WTC11 (cell line): ENCODE data around the gene RBBP7. TPM values are rescaled to one million over a fixed set of nuclear protein-coding genes. Genes with fewer than 3 reads are reported as not detected.
A peak's percentile ranks its signal among the peaks of the same experiment; 100 is the strongest.

Experiments used
- ATAC-seq: fragments of 200-7000 bp; cut with Tn5 transposase; 2 replicates; pipeline ENCODE4 v1.10.0; 2021; ENCODE audit warnings: mild to moderate bottlenecking, moderate library complexity
- Bru-seq: library from RNA; stranded (reverse); fragments of 400-500 nt; gene quantifications from one replicate; lab custom pipeline; 2021; lab: Mats Ljungman, UMichigan
- CTCF ChIA-PET: fragments of 300-600 bp; sonication (Branson Sonifier 250); formaldehyde crosslinking; loops from one replicate; lab custom pipeline; 2021; ENCODE audit warnings: antibody characterized with exemption; lab: Charles Lee
- POLR2A ChIA-PET: fragments of 350-600 bp; sonication (Branson Sonifier 250); formaldehyde crosslinking; loops from one replicate; lab custom pipeline; 2021; ENCODE audit warnings: antibody characterized with exemption; lab: Charles Lee
- DNase-seq: peaks from one replicate; pipeline ENCODE4 v3.0.0; 2021; ENCODE audit warnings: low spot score
- H3K27ac Mint-ChIP-seq: 2 replicates; pipeline ENCODE4 v1.8.0; 2021; ENCODE audit warnings: mixed read lengths
- H3K27me3 Mint-ChIP-seq: 2 replicates; pipeline ENCODE4 v1.8.0; 2021; ENCODE audit warnings: low read depth, mild to moderate bottlenecking, moderate library complexity, mixed read lengths
- H3K36me3 Mint-ChIP-seq: 2 replicates; pipeline ENCODE4 v1.8.0; 2021; ENCODE audit warnings: mixed read lengths
- H3K4me1 Mint-ChIP-seq: 2 replicates; pipeline ENCODE4 v1.8.0; 2022; ENCODE audit warnings: mixed read lengths
- H3K4me3 Mint-ChIP-seq: 2 replicates; pipeline ENCODE4 v1.8.0; 2021; ENCODE audit warnings: mild to moderate bottlenecking, moderate library complexity, mixed read lengths
- H3K9me3 Mint-ChIP-seq: 2 replicates; pipeline ENCODE4 v1.8.0; 2021; ENCODE audit warnings: mixed read lengths
- EMX1 ChIP-seq: fragments of 250-450 bp; sonication (Bioruptor Pico); IDR thresholded peaks from 2 replicates; pipeline ENCODE4 v1.8.0; 2021; ENCODE audit warnings: mild to moderate bottlenecking
- GRHL2 ChIP-seq: fragments of 250-450 bp; sonication (Bioruptor Pico); IDR thresholded peaks from 2 replicates; pipeline ENCODE4 v1.8.0; 2022; ENCODE audit warnings: mild to moderate bottlenecking, moderate library complexity; ENCODE audit not compliant: insufficient replicate concordance, severe bottlenecking
- GTF2I ChIP-seq: fragments of 250-450 bp; sonication (Bioruptor Pico); conservative IDR thresholded peaks from 2 replicates; pipeline ENCODE4 v1.4.0; 2021; ENCODE audit warnings: mild to moderate bottlenecking
- MXD4 ChIP-seq: fragments of 250-450 bp; sonication (Bioruptor Pico); IDR thresholded peaks from 2 replicates; pipeline ENCODE4 v1.8.0; 2021; ENCODE audit warnings: mild to moderate bottlenecking, moderate library complexity, borderline replicate concordance
- MYBL2 ChIP-seq: sonication (generic); formaldehyde crosslinking; IDR thresholded peaks from 2 replicates; pipeline ENCODE4 v1.8.1; 2023; ENCODE audit warnings: mild to moderate bottlenecking, moderate library complexity, missing genetic modification reagents
- NFE2L1 ChIP-seq: sonication (generic); formaldehyde crosslinking; IDR thresholded peaks from 2 replicates; pipeline ENCODE4 v1.8.1; 2023; ENCODE audit warnings: missing genetic modification reagents
- NFYB ChIP-seq: sonication (generic); formaldehyde crosslinking; conservative IDR thresholded peaks from 2 replicates; pipeline ENCODE4 v1.8.0; 2022; ENCODE audit warnings: low read depth, missing genetic modification reagents
- NR1H2 ChIP-seq: sonication (generic); formaldehyde crosslinking; IDR thresholded peaks from 2 replicates; pipeline ENCODE4 v1.9.0; 2021; ENCODE audit warnings: mild to moderate bottlenecking, moderate library complexity, missing genetic modification reagents
- PRRX2 ChIP-seq: fragments of 250-450 bp; sonication (Bioruptor Pico); IDR thresholded peaks from 2 replicates; pipeline ENCODE4 v1.8.0; 2021; ENCODE audit warnings: mild to moderate bottlenecking
- RELA ChIP-seq: sonication (generic); formaldehyde crosslinking; IDR thresholded peaks from 2 replicates; pipeline ENCODE4 v1.8.1; 2022; ENCODE audit warnings: missing genetic modification reagents, mild to moderate bottlenecking, borderline replicate concordance
- RORB ChIP-seq: fragments of 250-450 bp; sonication (Bioruptor Pico); IDR thresholded peaks from 2 replicates; pipeline ENCODE4 v1.9.0; 2021; ENCODE audit warnings: mild to moderate bottlenecking
- SOX15 ChIP-seq: fragments of 250-450 bp; sonication (Bioruptor Pico); IDR thresholded peaks from 2 replicates; pipeline ENCODE4 v1.9.0; 2021; ENCODE audit warnings: mild to moderate bottlenecking
- SP1 ChIP-seq: sonication (generic); formaldehyde crosslinking; conservative IDR thresholded peaks from 2 replicates; pipeline ENCODE4 v1.8.1; 2022; ENCODE audit warnings: missing genetic modification reagents
- ZNF219 ChIP-seq: sonication (generic); formaldehyde crosslinking; IDR thresholded peaks from 2 replicates; pipeline ENCODE4 v1.8.0; 2023; ENCODE audit warnings: missing genetic modification reagents, mild to moderate bottlenecking, borderline replicate concordance
- ZNF317 ChIP-seq: sonication (generic); formaldehyde crosslinking; IDR thresholded peaks from 2 replicates; pipeline ENCODE4 v1.8.1; 2023; ENCODE audit warnings: low read depth, mild to moderate bottlenecking, moderate library complexity, missing genetic modification reagents, borderline replicate concordance
- ZNF671 ChIP-seq: fragments of 250-450 bp; sonication (Bioruptor Pico); IDR thresholded peaks from 2 replicates; pipeline ENCODE4 v1.8.0; 2021; ENCODE audit warnings: mild to moderate bottlenecking
- long read RNA-seq, 3 experiments: library from RNA in 1 of 3; library from capped mRNA in 1 of 3; library from polyadenylated mRNA in 1 of 3; unstranded in 2 of 3; stranded (forward) in 1 of 3; transcript quantifications; one replicate each; pipeline ENCODE4 v2.0.0, GENCODE V29; 2021
- total RNA-seq: library from RNA; stranded (reverse); gene quantifications from 3 replicates; pipeline ENCODE4 v1.2.3, GENCODE V29; 2021
- TF ChIP-seq, protein P1 (sequence below): fragments of 250-450 bp; sonication (Bioruptor Pico); IDR thresholded peaks from 2 replicates; pipeline ENCODE4 v1.9.0; 2021; ENCODE audit warnings: mild to moderate bottlenecking
- TF ChIP-seq, protein P2 (sequence below): fragments of 200-600 bp; IDR thresholded peaks from 2 replicates; pipeline ENCODE4 v1.8.0; 2022; ENCODE audit warnings: antibody characterized with exemption
- TF ChIP-seq, protein P3 (sequence below): sonication (generic); formaldehyde crosslinking; IDR thresholded peaks from 2 replicates; pipeline ENCODE4 v1.8.1; 2022; ENCODE audit warnings: low read depth, mild to moderate bottlenecking, moderate library complexity, missing genetic modification reagents, borderline replicate concordance
- TF ChIP-seq, protein P4 (sequence below): sonication (generic); formaldehyde crosslinking; IDR thresholded peaks from 2 replicates; pipeline ENCODE4 v1.8.0; 2022; ENCODE audit warnings: mild to moderate bottlenecking, missing genetic modification reagents
- TF ChIP-seq, protein P5 (sequence below): sonication (generic); formaldehyde crosslinking; IDR thresholded peaks from 2 replicates; pipeline ENCODE4 v1.8.0; 2022; ENCODE audit warnings: mild to moderate bottlenecking, missing genetic modification reagents
- TF ChIP-seq, protein P6 (sequence below): sonication (generic); formaldehyde crosslinking; IDR thresholded peaks from 2 replicates; pipeline ENCODE4 v1.8.1; 2023; ENCODE audit warnings: mild to moderate bottlenecking, missing genetic modification reagents, moderate library complexity
- TF ChIP-seq, protein P7 (sequence below): sonication (generic); formaldehyde crosslinking; IDR thresholded peaks from 2 replicates; pipeline ENCODE4 v1.8.0; 2023; ENCODE audit warnings: missing genetic modification reagents

The RBBP7 gene
- 113 to 120 TPM (median 118 TPM) in 3 replicates for total RNA-seq
- Bru-seq, nascent RNA, result percentile 91 among the genes with signal in this experiment
- long read RNA-seq, experiment 1, transcript RBBP7-203 (12 exons, 2,333 nt), result major isoform, 347 of 452 reads
- long read RNA-seq, experiment 1, transcript RBBP7-202 (12 exons, 2,036 nt), result minor isoform, 26 of 452 reads
- long read RNA-seq, experiment 1, transcript RBBP7-204 (12 exons, 1,904 nt), result minor isoform, 12 of 452 reads
- long read RNA-seq, experiment 1, partial matches to known transcripts, result 17 of 452 reads
- long read RNA-seq, experiment 1, other reads (novel, unspliced or antisense), result 50 of 452 reads
- long read RNA-seq, experiment 2, transcript RBBP7-202 (12 exons, 2,036 nt), result minor isoform, 7 of 211 reads
- long read RNA-seq, experiment 2, transcript RBBP7-203 (12 exons, 2,333 nt), result major isoform, 131 of 211 reads
- long read RNA-seq, experiment 2, partial matches to known transcripts, result 37 of 211 reads
- long read RNA-seq, experiment 2, other reads (novel, unspliced or antisense), result 31 of 211 reads
- long read RNA-seq, experiment 3, transcript RBBP7-203 (12 exons, 2,333 nt), result major isoform, 324 of 430 reads
- long read RNA-seq, experiment 3, partial matches to known transcripts, result 55 of 430 reads
- long read RNA-seq, experiment 3, other reads (novel, unspliced or antisense), result 44 of 430 reads

DNA sequence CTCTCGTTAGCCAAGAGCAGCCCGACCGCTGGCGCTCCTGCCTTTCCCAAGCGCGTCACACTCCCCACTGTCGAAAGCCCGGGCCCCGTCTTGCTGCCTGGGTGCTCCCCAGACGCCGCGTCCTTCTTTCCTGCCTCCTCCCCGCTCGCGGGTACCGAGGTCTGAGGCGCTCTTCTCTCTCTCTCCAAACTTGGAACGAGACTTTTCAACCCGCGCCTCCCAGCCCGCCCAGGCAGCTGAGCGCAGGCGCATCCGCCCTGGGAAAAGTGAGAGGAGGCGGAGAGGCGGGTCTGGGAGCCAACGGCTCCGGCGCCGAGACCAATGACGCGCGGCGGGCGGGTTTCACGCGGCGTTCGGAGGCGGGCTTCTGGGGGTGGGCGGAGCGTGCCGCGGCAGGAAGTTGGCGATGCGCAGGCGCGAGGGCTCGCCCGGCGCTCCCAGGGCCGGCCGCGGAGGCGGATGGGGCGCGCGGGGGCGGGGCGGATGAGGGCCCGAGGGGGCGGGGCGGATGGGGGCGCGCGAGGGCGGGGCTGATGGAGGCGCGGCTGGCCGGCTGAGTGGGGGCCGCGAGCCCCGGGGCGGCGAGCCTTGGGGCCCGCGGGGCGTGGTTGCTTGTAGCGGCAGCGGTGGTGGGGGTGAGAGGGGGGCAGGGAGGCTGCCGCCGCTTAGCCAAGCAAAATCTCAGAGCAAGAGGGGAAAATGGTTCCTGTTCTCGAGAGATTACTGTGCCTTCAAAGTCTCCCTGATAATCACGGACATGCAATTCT lies at the start of gene RBBP7:
Gene RBBP7 (minus strand): TSS at position 268 of the 767 bp plus-strand sequence. CDS start 309 bp downstream, outside the sequence.
- POLR2A ChIA-PET, result interaction anchor here (1.0 kb wide), 1 partner anchor 62 kb away, joined by 3 read pairs; no protein-coding TSS in a partner anchor
- no peaks in the 10 kb centered on the region for H3K9me3 Mint-ChIP-seq
- TF ChIP-seq, protein P1, sequence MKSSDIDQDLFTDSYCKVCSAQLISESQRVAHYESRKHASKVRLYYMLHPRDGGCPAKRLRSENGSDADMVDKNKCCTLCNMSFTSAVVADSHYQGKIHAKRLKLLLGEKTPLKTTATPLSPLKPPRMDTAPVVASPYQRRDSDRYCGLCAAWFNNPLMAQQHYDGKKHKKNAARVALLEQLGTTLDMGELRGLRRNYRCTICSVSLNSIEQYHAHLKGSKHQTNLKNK (CRISPR knock-in tag), result no peak
- TF ChIP-seq, protein P2, sequence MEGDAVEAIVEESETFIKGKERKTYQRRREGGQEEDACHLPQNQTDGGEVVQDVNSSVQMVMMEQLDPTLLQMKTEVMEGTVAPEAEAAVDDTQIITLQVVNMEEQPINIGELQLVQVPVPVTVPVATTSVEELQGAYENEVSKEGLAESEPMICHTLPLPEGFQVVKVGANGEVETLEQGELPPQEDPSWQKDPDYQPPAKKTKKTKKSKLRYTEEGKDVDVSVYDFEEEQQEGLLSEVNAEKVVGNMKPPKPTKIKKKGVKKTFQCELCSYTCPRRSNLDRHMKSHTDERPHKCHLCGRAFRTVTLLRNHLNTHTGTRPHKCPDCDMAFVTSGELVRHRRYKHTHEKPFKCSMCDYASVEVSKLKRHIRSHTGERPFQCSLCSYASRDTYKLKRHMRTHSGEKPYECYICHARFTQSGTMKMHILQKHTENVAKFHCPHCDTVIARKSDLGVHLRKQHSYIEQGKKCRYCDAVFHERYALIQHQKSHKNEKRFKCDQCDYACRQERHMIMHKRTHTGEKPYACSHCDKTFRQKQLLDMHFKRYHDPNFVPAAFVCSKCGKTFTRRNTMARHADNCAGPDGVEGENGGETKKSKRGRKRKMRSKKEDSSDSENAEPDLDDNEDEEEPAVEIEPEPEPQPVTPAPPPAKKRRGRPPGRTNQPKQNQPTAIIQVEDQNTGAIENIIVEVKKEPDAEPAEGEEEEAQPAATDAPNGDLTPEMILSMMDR, result no peak
- TF ChIP-seq NFE2L1 (CRISPR knock-in tag), result no peak
- no peak for TF ChIP-seq ZNF317
- TF ChIP-seq MXD4 (CRISPR knock-in tag), result no peak
- TF ChIP-seq, protein P3, sequence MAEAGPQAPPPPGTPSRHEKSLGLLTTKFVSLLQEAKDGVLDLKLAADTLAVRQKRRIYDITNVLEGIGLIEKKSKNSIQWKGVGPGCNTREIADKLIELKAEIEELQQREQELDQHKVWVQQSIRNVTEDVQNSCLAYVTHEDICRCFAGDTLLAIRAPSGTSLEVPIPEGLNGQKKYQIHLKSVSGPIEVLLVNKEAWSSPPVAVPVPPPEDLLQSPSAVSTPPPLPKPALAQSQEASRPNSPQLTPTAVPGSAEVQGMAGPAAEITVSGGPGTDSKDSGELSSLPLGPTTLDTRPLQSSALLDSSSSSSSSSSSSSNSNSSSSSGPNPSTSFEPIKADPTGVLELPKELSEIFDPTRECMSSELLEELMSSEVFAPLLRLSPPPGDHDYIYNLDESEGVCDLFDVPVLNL (CRISPR knock-in tag), result no peak
- TF ChIP-seq, protein P4, sequence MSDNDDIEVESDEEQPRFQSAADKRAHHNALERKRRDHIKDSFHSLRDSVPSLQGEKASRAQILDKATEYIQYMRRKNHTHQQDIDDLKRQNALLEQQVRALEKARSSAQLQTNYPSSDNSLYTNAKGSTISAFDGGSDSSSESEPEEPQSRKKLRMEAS, result no peak
- no peak for TF ChIP-seq ZNF219 (CRISPR knock-in tag)
- 0 out of 2 replicates have a peak, but pooled peaks have one; percentile 27 for TF ChIP-seq MYBL2
- TF ChIP-seq EMX1 (CRISPR knock-in tag), result no peak
- TF ChIP-seq, protein P5, sequence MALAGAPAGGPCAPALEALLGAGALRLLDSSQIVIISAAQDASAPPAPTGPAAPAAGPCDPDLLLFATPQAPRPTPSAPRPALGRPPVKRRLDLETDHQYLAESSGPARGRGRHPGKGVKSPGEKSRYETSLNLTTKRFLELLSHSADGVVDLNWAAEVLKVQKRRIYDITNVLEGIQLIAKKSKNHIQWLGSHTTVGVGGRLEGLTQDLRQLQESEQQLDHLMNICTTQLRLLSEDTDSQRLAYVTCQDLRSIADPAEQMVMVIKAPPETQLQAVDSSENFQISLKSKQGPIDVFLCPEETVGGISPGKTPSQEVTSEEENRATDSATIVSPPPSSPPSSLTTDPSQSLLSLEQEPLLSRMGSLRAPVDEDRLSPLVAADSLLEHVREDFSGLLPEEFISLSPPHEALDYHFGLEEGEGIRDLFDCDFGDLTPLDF, result no peak
- TF ChIP-seq NFYB (CRISPR knock-in tag), result no peak; the same call in 1 of the 2 replicates
- peak; percentile 66; the same call in 1 of the 2 replicates for TF ChIP-seq SP1 (CRISPR knock-in tag)
- TF ChIP-seq, all 79 proteins: peak for 2
- Mint-ChIP-seq H3K36me3 (peaks cover 16% of the 10 kb centered on the region), H3K4me1 (peaks cover 28% of the 10 kb centered on the region), H3K27ac (peak within 1 kb of the TSS; percentile 98), H3K27me3 (no peaks in the 10 kb centered on the region), H3K4me3 (peak within 1 kb of the TSS; percentile 93)
- CTCF ChIA-PET, result interaction anchor here (1.2 to 2.4 kb wide), 2 partner anchors 12 to 176 kb away, joined by 5 to 15 read pairs; no protein-coding TSS in a partner anchor
- peak; percentile 84 for ATAC-seq
- peak; percentile 85 for DNase-seq

DNA sequence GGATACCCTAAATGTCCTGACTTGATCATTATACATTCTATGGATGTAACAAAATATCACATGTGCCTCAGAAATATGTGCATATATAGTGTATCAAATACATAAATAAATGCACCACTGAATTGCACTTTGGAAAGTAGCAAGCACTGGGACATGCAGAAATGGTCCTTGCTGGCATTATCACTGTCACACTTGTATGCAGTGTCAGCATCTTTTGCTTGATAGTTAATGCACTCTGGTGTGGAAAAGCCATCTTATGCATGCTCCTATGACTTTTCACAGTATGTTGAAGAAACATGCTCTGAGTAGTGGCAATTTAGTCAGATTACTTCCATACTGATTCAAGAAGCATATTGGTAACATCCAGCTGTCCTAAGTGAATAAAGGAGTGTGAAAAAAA lies 48.8 kb upstream of the RBBP7 start:
- H3K9me3 Mint-ChIP-seq, result no peaks in the 10 kb centered on the region
- no peaks in the 10 kb centered on the region for H3K27me3 Mint-ChIP-seq
- no peak for DNase-seq
- no peak overlapping the region for H3K27ac Mint-ChIP-seq
- POLR2A ChIA-PET, result no interaction called here
- CTCF ChIA-PET, result no interaction called here
- H3K4me3 Mint-ChIP-seq, result no peak overlapping the region
- peaks cover 13% of the 10 kb centered on the region for H3K4me1 Mint-ChIP-seq
- H3K36me3 Mint-ChIP-seq, result no peaks in the 10 kb centered on the region
- no peak for ATAC-seq
- no peak for TF ChIP-seq RELA (CRISPR knock-in tag)
- TF ChIP-seq, protein P6, sequence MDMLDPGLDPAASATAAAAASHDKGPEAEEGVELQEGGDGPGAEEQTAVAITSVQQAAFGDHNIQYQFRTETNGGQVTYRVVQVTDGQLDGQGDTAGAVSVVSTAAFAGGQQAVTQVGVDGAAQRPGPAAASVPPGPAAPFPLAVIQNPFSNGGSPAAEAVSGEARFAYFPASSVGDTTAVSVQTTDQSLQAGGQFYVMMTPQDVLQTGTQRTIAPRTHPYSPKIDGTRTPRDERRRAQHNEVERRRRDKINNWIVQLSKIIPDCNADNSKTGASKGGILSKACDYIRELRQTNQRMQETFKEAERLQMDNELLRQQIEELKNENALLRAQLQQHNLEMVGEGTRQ (CRISPR knock-in tag), result no peak
- TF ChIP-seq ZNF671 (CRISPR knock-in tag), result no peak
- no peak for TF ChIP-seq NR1H2 (CRISPR knock-in tag)
- no peak for TF ChIP-seq PRRX2
- no peak for TF ChIP-seq RORB
- no peak for TF ChIP-seq GTF2I (CRISPR knock-in tag)
- TF ChIP-seq, protein P7, sequence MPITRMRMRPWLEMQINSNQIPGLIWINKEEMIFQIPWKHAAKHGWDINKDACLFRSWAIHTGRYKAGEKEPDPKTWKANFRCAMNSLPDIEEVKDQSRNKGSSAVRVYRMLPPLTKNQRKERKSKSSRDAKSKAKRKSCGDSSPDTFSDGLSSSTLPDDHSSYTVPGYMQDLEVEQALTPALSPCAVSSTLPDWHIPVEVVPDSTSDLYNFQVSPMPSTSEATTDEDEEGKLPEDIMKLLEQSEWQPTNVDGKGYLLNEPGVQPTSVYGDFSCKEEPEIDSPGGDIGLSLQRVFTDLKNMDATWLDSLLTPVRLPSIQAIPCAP (CRISPR knock-in tag), result no peak
- no peak for TF ChIP-seq SP1 (CRISPR knock-in tag)
- no peak for TF ChIP-seq SOX15 (CRISPR knock-in tag)
- no peak for TF ChIP-seq GRHL2
